DMS79 (cell line): Measurements from ENCODE around the gene PPARGC1A.

ENCODE experiments used
- DNase-seq: peaks from one replicate; lab custom pipeline; 2025; lab: John Stamatoyannopoulos, UW

Gene PPARGC1A

DNA sequence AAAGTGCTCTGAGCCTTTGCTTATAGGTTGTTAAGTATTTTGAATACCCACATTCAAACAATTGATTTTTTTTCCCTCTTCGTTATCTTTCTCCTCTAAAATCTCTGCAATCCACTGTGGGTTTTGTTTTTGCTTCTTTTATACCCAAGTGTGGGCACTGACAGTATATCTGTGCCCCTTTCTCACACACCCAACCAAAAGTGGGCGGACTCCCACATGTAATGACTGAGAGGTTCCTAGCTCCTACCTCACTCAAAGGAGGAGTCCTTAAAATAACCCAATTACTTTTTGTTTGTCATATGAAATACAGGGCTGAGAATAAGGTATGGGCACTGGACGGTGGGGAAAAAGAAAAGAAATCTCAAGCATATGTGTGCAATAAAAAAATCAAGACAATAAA is 51.7 kb downstream of the PPARGC1A start:
- no peak for DNase-seq

- no peak for DNase-seq
Observed at GRCh38 chr4:23837371-23837770, 52.5 kb downstream of the PPARGC1A start.

DNA sequence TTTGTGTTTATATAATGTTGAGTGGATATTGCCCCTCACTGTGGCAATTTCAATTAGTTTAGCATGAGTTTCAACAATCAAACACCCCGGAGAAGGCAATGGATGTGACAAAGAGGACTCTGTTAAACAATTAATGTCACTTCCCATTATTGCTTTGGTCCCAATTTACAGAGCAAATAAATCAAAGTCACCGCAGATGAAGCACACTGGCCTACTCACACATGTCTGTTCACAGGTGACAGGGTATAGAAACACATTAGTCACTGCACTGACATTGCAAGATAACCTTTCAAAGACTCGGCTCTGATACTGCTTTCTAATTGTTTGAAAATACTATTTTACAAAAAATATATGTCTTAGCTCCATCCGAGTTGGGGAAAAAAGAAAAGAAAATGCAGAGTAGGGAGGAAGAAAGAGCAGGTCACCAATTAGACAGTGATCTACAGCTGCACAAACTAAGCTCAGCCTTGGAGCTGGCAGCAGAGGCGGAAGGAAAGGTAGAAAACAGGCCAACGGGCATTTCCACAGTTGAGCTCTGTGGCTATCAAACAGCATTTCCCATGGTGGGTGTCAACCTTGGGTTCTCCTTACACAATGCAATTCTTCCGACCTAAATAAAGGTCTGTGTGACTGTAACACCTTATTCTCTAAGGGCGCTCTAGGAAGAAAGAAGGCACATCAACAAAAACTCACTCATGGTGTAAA is 53.9 kb downstream of the PPARGC1A start:
- DNase-seq, result no peak

DNA sequence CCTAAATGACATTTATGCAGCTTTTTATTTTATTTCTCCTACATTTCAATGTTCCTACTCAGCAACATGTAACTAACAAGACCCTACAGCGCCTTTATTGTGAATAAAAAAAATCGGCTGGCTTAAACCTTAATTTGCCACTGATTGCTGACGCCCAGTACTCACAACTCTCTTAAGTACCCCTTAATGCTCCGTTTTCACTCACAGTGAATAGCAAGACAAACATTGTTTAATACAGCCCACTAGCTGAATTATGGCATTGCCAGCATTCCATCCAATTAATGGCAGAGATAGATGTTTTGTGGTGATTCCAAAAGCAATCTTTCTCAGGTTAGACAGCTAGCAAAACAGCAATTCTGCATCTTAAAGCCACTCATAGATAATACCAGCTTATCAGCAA is 61.1 kb downstream of the PPARGC1A start:
- peak; percentile 38 for DNase-seq

- DNase-seq, result no peak
Observed at GRCh38 chr4:23828020-23828715, 61.7 kb downstream of the PPARGC1A start.

GRCh38 chr4:23822181-23822580 is 67.7 kb downstream of the PPARGC1A start:
- no peak for DNase-seq

DNA sequence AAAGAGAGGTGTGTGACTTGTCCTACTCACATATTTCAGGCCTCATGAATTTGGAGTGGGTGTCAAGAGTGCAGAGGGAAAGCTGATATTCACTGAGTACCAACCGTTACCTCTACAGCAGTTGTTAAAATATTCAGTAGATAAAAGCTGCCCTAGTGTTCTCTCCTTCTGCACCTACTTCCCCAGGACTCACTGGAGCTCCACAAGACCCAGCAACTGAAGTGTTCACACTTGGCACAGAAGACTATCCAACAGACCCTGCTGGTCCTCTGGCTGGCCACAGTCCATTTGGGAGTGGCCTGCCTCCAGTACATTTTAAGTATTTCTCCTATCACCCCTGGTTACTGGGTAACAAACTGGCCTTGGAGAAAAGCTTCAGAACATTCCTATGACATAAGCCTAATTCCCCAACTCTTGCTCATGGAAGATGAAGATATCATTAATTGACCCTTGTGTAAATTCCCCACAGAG is 70.8 kb downstream of the PPARGC1A start:
- peak; percentile 41 for DNase-seq

DNA sequence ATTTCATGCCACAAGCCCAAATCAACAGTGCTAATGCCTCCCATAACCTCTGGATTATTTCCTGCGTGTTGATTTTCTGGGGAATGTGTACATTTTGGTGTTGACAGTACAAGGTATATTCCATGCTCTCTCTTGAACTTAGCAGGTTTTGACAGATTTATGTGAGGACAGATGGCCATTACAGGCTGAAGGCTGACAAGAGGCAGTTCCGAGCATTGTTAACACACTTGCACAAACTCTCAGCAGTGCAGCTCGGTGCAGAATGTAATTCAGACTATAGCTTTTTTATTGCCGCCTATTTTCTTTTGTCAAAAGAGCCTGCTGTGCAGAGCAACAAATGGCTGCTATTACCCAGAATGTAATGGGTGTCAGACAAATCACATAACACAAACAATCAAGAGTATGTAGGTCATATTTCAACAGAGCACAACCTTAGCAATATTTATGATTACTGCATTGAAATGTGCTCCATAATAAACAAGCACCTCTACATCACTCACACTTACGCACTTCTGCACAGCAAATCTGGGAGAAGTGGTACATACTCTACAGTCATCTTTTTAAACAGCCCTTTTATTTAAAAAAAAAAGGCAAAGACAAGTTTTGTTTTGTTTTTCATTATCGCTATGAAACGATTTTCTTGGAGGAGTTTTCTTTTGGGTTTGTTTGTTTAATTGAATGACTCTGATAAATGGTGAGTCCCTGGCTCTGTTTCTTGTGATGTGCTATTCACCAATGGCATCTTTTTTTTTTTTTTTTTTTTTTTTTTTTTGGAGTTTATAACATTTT is 71.6 kb downstream of the PPARGC1A start:
- no peak for DNase-seq

GRCh38 chr4:23814996-23815660 is 74.7 kb downstream of the PPARGC1A start:
- no peak for DNase-seq

DNA sequence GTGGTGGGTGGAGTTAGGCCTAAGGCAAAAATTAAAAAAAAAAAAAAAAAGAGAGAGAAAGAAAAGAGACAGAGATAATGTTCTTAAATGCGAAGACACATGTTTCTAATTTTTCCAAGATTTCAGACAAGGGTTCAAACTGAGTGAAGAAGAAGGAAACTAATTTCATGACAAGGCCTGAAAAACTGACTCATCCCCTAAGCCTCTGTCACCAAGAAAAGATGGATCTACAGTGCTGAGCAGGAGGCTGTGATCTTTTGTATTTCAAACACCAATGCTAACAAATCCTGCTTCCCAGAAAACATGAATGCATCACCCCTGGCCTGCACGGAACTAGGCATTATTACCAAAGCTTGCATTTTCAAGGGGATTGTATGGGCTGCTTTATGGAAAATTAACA is 75.3 kb downstream of the PPARGC1A start:
- no peak for DNase-seq

DNA sequence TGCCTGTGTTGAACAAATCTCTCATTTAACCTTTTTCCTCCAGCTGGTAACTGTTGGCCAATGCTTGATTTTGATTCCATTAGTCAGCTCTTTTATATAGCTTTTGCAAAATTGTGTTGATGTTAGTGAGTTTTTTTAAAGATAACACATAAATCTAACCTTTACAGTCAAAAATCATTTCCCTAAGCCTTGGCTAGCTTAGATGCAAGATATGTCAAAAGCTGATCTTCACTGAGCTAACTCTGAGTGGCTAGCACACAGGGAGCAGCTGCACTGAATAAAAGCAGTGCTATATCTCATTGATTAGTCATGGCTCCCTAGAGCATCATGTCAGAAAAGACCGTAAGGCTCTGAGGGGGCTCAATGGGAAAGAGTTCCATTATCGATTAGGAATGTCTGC is 78.7 kb downstream of the PPARGC1A start:
- no peak for DNase-seq

DNA sequence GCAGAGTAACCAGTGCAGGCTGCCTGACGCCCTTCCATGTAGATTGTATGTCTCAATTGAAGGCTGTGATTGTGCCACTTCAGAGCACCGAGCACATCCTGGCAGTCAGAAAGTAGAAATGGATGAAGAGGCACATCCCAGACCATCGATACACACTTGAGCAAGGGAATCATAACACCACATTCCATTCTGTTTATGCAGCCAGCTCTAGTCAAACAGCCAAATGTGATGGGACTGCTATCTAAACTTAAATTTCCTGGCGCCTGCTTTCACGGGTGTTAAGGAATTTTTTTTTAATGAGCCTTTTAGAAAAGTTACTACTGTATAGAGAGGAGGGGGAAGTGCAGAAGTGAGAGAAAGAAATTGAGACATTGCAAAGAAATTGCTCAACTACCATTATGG is 84.4 kb downstream of the PPARGC1A start:
- DNase-seq, result no peak

- no peak for DNase-seq
Observed at GRCh38 chr4:23789762-23790161, 100.1 kb downstream of the PPARGC1A start.

GRCh38 chr4:23788460-23788859 is 101.4 kb downstream of the PPARGC1A start:
- no peak for DNase-seq

DNA sequence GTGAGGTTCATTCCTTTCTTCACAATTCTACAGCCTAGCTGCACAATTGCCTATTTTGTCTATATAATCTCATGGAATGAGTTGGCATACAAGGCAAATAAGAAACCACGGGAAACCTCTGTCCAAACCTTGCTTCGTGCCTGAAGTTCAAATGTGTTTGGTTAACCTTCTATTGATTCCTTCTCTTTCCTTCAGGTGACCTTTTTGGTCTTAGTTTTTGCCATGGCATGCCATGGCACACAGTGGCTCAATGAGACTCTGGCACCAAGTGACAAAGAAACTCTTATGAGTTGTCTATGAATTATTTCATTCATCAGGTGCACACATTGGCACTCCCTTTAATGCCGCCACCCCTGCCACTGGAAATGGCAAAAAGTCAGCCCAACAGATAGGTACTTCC is 101.8 kb downstream of the PPARGC1A start:
- no peak for DNase-seq

- no peak for DNase-seq
Observed at GRCh38 chr4:23782778-23783437, 106.9 kb downstream of the PPARGC1A start.

- no peak for DNase-seq
Observed at GRCh38 chr4:23779839-23780238, 110.0 kb downstream of the PPARGC1A start.

DNA sequence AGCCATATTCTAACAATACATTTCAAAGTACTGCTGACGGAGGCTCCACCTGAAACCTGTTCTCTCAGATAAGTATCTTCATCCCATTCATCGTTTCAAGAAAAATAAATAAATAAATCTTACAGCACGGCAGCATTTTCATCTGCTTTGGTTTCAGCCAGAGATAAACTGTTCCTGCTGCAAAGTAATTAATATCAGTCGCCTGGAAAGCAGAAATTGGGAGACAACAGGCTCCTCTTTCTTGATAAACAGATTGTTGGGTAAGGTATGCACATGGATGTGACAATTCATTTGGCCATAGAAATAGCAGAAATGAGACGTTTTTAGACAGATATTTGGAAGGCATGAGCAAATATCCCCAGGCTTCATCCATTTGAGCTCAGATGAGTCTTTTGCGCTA is 110.4 kb downstream of the PPARGC1A start:
- DNase-seq, result no peak

DNA sequence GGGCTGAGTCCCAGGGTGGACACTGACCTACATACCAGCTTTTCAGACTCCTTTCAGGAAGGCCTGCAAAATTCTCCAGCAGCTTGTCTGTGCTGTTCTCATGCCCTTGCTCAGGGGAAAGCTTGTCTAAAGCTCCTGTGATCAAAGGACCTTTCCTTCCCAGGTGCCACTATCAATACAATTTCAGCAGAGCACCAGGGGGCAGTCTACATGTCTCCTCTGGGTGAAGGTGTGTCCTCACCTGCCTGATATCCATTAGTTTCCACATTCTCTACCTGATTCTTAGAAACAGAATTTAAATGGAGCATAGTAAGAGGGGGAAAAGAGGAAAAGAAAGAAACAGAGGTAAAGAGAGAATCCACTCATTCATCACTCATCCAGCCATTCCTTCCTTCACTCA is 114.2 kb downstream of the PPARGC1A start:
- DNase-seq, result no peak

DNA sequence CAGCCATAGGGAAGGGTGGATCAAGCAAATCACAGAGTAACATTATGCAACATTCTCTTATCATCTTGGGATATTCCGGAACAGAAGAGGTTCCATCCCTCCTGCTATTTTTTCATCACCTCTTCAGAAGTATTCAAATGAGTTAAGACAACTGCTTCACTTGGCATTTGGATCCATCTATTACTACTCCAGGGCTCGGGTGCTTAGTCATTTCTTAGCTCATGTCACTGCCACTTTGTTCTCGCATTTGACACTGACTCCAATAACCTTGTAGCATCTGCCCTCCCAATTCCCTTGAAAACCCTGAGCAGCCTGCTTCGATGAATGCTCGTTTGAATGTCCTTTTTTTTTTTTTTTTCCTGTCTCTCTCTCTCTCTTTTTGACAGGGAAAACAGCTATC is 114.9 kb downstream of the PPARGC1A start:
- DNase-seq, result no peak

GRCh38 chr4:23773884-23774636 is 115.8 kb downstream of the PPARGC1A start:
- no peak for DNase-seq
